HG03354 (cell line): ENCODE results near the gene CBX8.
"Not testable (repeated sequence)": the region's sequence is repeated elsewhere in the genome, so short reads cannot be mapped to it uniquely, and the experiment has no call there.

Source experiments
- ATAC-seq: cut with Tn5 transposase; IDR thresholded peaks from one replicate; pipeline ENCODE4 v1.9.1; 2021; ENCODE audit warnings: mild to moderate bottlenecking; ENCODE audit not compliant: unreplicated experiment, poor library complexity, severe bottlenecking

Gene CBX8

GRCh38 chr17:79761894-79762589, 34.8 kb downstream of the CBX8 start:
- ATAC-seq = no peak

- ATAC-seq = no peak
These were observed 36.5 kb downstream of the CBX8 start for GRCh38 chr17:79760197-79760906.

- no peak for ATAC-seq
These were observed 38.6 kb downstream of the CBX8 start for GRCh38 chr17:79758271-79758670.

- ATAC-seq = no peak
These were observed 39.6 kb downstream of the CBX8 start for GRCh38 chr17:79757140-79757745.

- no peak for ATAC-seq
These were observed 41.3 kb downstream of the CBX8 start for GRCh38 chr17:79755591-79755990.

- not testable (repeated sequence) for ATAC-seq
These were observed 42.0 kb downstream of the CBX8 start for GRCh38 chr17:79754903-79755302.

- no peak for ATAC-seq
These were observed 42.5 kb downstream of the CBX8 start for GRCh38 chr17:79754370-79754769.

- ATAC-seq = no peak
These were observed 44.7 kb downstream of the CBX8 start for GRCh38 chr17:79752175-79752574.

- ATAC-seq = no peak
These were observed 46.0 kb downstream of the CBX8 start for GRCh38 chr17:79750650-79751545.

- no peak for ATAC-seq
These were observed 46.9 kb downstream of the CBX8 start for GRCh38 chr17:79749958-79750357.

- ATAC-seq = no peak
These were observed 47.6 kb downstream of the CBX8 start for GRCh38 chr17:79749156-79749815.

GRCh38 chr17:79748295-79749099, 48.4 kb downstream of the CBX8 start:
- ATAC-seq = no peak

- no peak for ATAC-seq
These were observed 49.2 kb downstream of the CBX8 start for GRCh38 chr17:79747508-79748294.

GRCh38 chr17:79746889-79747507, 49.9 kb downstream of the CBX8 start:
- no peak for ATAC-seq

- no peak for ATAC-seq
These were observed 51.2 kb downstream of the CBX8 start for GRCh38 chr17:79745641-79746105.

GRCh38 chr17:79743614-79744013, 53.3 kb downstream of the CBX8 start:
- no peak for ATAC-seq

- ATAC-seq = no peak
These were observed 53.9 kb downstream of the CBX8 start for GRCh38 chr17:79742951-79743476.
